OCI-LY7 (cell line): ENCODE results near the gene FAN1.

Experiments
- CTCF ChIP-seq: fragments of 200-600 bp; sonication (generic); conservative IDR thresholded peaks from 2 replicates; pipeline ENCODE4 v1.5.1; 2014; ENCODE audit warnings: mild to moderate bottlenecking, antibody characterized with exemption, low read length, moderate library complexity, mixed read lengths
- EZH2phosphoT487 ChIP-seq: fragments of 200-600 bp; sonication (generic); IDR thresholded peaks from 2 replicates; pipeline ENCODE4 v1.6.1; 2018; ENCODE audit warnings: low read depth, borderline replicate concordance, mild to moderate bottlenecking, mixed run types, antibody characterized with exemption, low read length, moderate library complexity, mixed read lengths

GRCh38 chr15:30940359-30940758 lies 36.6 kb downstream of the FAN1 start:
- no peak for TF ChIP-seq CTCF
- no peak for TF ChIP-seq EZH2phosphoT487
